Ascending aorta (tissue), 2 donors: ENCODE data around the gene UBE2D2. TPM values are rescaled to one million over a fixed set of nuclear protein-coding genes. Genes with fewer than 3 reads are reported as not detected.

Source experiments
- DNase-seq, 2 donors: peaks; one replicate each; pipeline ENCODE4 v3.0.0-alpha.2; 2019; ENCODE audit warnings: low spot score in 2 of 2
- H3K27ac ChIP-seq, 2 donors: fragments of 200-600 bp; sonication (generic); one replicate each; pipeline ENCODE4 v1.5.1; 2016 to 2017; ENCODE audit warnings: mild to moderate bottlenecking in 1 of 2
- H3K27me3 ChIP-seq: fragments of 200-600 bp; sonication (generic); one replicate; pipeline ENCODE4 v1.5.1; 2017
- H3K36me3 ChIP-seq, 2 donors: fragments of 200-600 bp; sonication (generic); one replicate each; pipeline ENCODE4 v1.5.1; 2016
- H3K4me1 ChIP-seq, 2 donors: fragments of 200-600 bp; sonication (generic); one replicate each; pipeline ENCODE4 v1.5.1; 2016 to 2017; ENCODE audit warnings: mild to moderate bottlenecking in 1 of 2
- H3K4me3 ChIP-seq, 2 donors: fragments of 200-600 bp; sonication (generic); one replicate each; pipeline ENCODE4 v1.5.1; 2016 to 2017; ENCODE audit warnings: mild to moderate bottlenecking in 1 of 2
- H3K9me3 ChIP-seq, 2 donors: fragments of 200-600 bp; sonication (generic); one replicate each; pipeline ENCODE4 v1.5.1; 2016
- CTCF ChIP-seq, 3 experiments: fragments of 200-600 bp in 2 of 3; fragments of 450-650 bp in 1 of 3; sonication (generic) in 2 of 3; IDR thresholded peaks; one replicate each; pipeline ENCODE4 v1.5.1; 2016 to 2019; ENCODE audit warnings: antibody characterized with exemption in 3 of 3, mild to moderate bottlenecking in 1 of 3, moderate library complexity in 1 of 3
- intact Hi-C: fragments of 100-400 bp; cut with DNase I; formaldehyde crosslinking; loops from one replicate; pipeline ENCODE4 v1.15.1; 2023
- total RNA-seq: library from RNA; depleted of rRNA; stranded (reverse); fragments of >200 nt; gene quantifications from one replicate; pipeline ENCODE4 v1.1.0, GENCODE V29; 2016

Gene UBE2D2
- total RNA-seq, 1 donor from 2014 or later: 65.9 TPM

DNA sequence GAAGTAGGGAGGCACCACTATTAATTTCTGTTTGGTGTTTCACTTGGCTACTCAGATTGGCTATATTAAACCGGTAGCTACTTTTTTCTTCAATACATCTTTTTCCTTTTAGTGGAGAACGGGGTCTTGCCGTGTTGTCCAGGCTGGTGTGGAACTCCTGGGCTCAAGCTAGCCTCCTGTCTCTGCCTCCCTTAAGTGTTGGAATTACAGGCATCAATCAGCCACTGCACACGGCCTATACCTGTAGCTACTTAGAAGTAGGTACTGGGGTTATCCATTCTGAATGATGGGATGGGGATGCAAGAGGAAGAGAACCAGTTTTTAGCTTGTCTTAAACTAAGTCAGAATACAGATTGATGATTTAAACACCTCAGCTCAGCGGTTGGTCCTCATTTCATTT, 1.7 kb downstream of the UBE2D2 start:
- H3K36me3 ChIP-seq: peaks cover 3% of the 10 kb centered on the region in 2 donors
- H3K4me1 ChIP-seq: peaks cover 14 to 50% of the 10 kb centered on the region in 2 donors
- no peak for DNase-seq
- no peaks in the 10 kb centered on the region for H3K27me3 ChIP-seq
- peak overlapping the region; percentile 86 to 91 for H3K4me3 ChIP-seq
- intact Hi-C loops: loop anchor here (5.0 to 10.0 kb wide), 3 partner anchors 126 to 268 kb away; partner anchors contain the start of genes DNAJC18 and MATR3
- no peaks in the 10 kb centered on the region for H3K9me3 ChIP-seq
- peak overlapping the region in 1 of 2 donors; percentile 96 for H3K27ac ChIP-seq
- no peak for TF ChIP-seq CTCF (IDR thresholded peaks at IDR 0.05)

- Histone ChIP-seq H3K4me3 (peak overlapping the region in 1 of 2 donors; percentile 21), H3K36me3 (peaks cover 3 to 6% of the 10 kb centered on the region in 2 donors), H3K4me1 (peaks cover 12 to 47% of the 10 kb centered on the region in 2 donors), H3K9me3 (no peaks in the 10 kb centered on the region), H3K27me3 (no peaks in the 10 kb centered on the region), H3K27ac (peak overlapping the region in 1 of 2 donors; percentile 15)
- TF ChIP-seq CTCF (IDR thresholded peaks at IDR 0.05): no peak
- peak in 1 of 2 donors; percentile 34 for DNase-seq
- intact Hi-C loops: loop anchor here (10.0 kb wide), 1 partner anchor 271 kb away; the partner anchor contains the start of gene MATR3
Observed at GRCh38 chr5:139565411-139566305, 4.5 kb downstream of the UBE2D2 start.

DNA sequence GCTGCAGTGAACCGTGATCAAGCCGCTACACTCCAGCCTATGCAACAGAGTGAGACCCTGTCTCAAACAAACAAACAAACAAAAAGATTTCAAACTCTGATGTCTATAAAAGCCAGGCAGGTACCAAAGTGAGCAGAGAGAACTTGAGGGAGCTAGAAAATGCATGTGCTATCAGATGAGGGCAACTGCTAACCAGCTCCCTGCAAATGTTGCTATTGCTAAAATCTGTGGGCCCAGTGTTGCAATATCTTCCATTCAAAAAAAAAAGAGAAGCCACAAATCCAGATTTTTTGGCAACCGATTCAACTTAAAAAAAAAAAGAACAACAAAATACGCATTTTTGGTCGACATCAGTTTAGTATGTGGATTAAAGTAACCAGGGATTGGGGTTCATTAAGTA, 5.5 kb downstream of the UBE2D2 start:
- Histone ChIP-seq H3K27me3 (no peaks in the 10 kb centered on the region), H3K4me3 (no peak overlapping the region), H3K36me3 (peaks cover 3 to 6% of the 10 kb centered on the region in 2 donors), H3K27ac (no peak overlapping the region), H3K9me3 (no peaks in the 10 kb centered on the region), H3K4me1 (peaks cover 12 to 47% of the 10 kb centered on the region in 2 donors)
- no peak for TF ChIP-seq CTCF (IDR thresholded peaks at IDR 0.05)
- intact Hi-C loops: loop anchor here (10.0 kb wide), 1 partner anchor 272 kb away; the partner anchor contains the start of gene MATR3
- DNase-seq: no peak

DNA sequence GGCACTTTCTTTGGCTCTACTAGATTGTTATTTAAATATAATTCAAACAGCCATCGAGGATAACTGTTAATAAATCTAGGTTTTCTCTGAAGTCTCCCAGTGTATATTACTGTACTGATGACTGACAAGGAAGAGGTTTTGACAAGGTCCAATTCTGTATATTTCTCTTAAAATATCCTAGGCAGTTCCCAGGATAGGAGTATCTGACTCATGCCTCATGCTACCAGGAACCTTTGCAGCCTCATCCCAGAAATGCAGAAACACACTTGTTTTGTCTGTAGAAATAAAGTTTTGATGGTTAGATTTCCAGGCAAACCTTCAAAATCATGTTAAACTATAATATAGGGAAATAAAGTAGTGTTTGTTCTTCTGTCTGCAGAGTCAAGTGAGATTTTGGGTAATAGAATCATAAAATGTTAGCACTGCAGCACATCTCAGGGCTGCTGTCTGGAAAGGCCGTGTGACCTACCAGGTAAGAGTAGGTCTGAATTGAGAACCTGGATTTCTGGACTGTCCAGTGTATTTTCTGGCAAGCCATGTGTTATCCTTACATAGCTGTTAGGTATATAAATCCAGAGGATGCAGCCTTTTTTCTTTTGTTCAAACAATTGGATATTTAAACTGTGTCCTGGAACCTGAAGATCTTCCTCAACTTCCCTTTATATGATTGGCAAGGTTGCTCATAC, 8.3 kb downstream of the UBE2D2 start:
- no peak for TF ChIP-seq CTCF (IDR thresholded peaks at IDR 0.05)
- peaks cover 7 to 32% of the 10 kb centered on the region in 2 donors for H3K4me1 ChIP-seq
- intact Hi-C loops: loop anchor here (10.0 kb wide), 1 partner anchor 275 kb away; the partner anchor contains the start of gene MATR3

GRCh38 chr5:139571543-139571942, 10.4 kb downstream of the UBE2D2 start:
- TF ChIP-seq CTCF (IDR thresholded peaks at IDR 0.05): no peak
- peaks cover 3 to 12% of the 10 kb centered on the region in 2 donors for H3K36me3 ChIP-seq
- peaks cover 0 to 20% of the 10 kb centered on the region in 2 donors for H3K4me1 ChIP-seq
- no peaks in the 10 kb centered on the region for H3K27me3 ChIP-seq
- peak overlapping the region in 1 of 2 donors; percentile 16 for H3K27ac ChIP-seq
- intact Hi-C loops: no loop called here
- no peak overlapping the region for H3K4me3 ChIP-seq
- H3K9me3 ChIP-seq: no peaks in the 10 kb centered on the region
- DNase-seq: no peak

More for the DNA sequence above, 8.3 kb downstream of the UBE2D2 start:
- no peak overlapping the region for H3K4me3 ChIP-seq
- peaks cover 3 to 12% of the 10 kb centered on the region in 2 donors for H3K36me3 ChIP-seq
- no peaks in the 10 kb centered on the region for H3K27me3 ChIP-seq
- H3K27ac ChIP-seq: no peak overlapping the region
- no peaks in the 10 kb centered on the region for H3K9me3 ChIP-seq
- peak in 1 of 2 donors; percentile 30 for DNase-seq
